Activated CD8-positive, alpha-beta T cell treated with anti-CD3 and anti-CD28 coated beads, Interleukin-2, amount 10 ng/mL, durations not matched to agents 7 days and 5 days (primary cell): ENCODE data around the gene PIEZO2. TPM values are rescaled to one million over a fixed set of nuclear protein-coding genes. Genes with fewer than 3 reads are reported as not detected.
"Not testable (repeated sequence)": the region's sequence is repeated elsewhere in the genome, so short reads cannot be mapped to it uniquely, and the experiment has no call there.

Experiments
- ATAC-seq: fragments of 150-1000 bp; cut with Tn5 transposase; one replicate; pipeline ENCODE4 v1.10.0; 2021; ENCODE audit warnings: moderate library complexity
- CTCF ChIA-PET: fragments of 350-600 bp; sonication (Branson Sonifier 250); formaldehyde crosslinking; loops from one replicate; lab custom pipeline; 2021; ENCODE audit warnings: antibody characterized with exemption; lab: Charles Lee
- POLR2A ChIA-PET: fragments of 350-600 bp; sonication (Branson Sonifier 250); formaldehyde crosslinking; loops from one replicate; lab custom pipeline; 2021; ENCODE audit warnings: antibody characterized with exemption; lab: Charles Lee
- DNase-seq: peaks from one replicate; pipeline ENCODE4 v3.0.0-alpha.2; 2020
- H3K27ac Mint-ChIP-seq: one replicate; pipeline ENCODE4 v1.8.0; 2021; ENCODE audit warnings: mild to moderate bottlenecking, mixed read lengths
- H3K27me3 Mint-ChIP-seq: one replicate; pipeline ENCODE4 v1.8.0; 2021; ENCODE audit warnings: low read depth, mixed read lengths
- H3K36me3 Mint-ChIP-seq: one replicate; pipeline ENCODE4 v1.8.0; 2021; ENCODE audit warnings: low read depth, mixed read lengths
- H3K4me1 Mint-ChIP-seq: one replicate; pipeline ENCODE4 v1.8.0; 2021; ENCODE audit warnings: low read depth, mixed read lengths
- H3K4me3 Mint-ChIP-seq: one replicate; pipeline ENCODE4 v1.8.0; 2021; ENCODE audit warnings: mild to moderate bottlenecking, mixed read lengths
- H3K9me3 Mint-ChIP-seq: one replicate; pipeline ENCODE4 v1.8.0; 2022; ENCODE audit warnings: mixed read lengths; ENCODE audit not compliant: insufficient read depth
- total RNA-seq, 2 experiments: library from RNA; stranded (reverse); gene quantifications; one replicate each; pipeline ENCODE4 v1.2.3, GENCODE V29; 2021

PIEZO2 gene
- not detected for total RNA-seq

GRCh38 chr18:11149441-11150270, at the start of gene PIEZO2:
TSS of gene PIEZO2 (minus strand) at chr18:11149569. CDS start at chr18:11148588, 981 bp downstream.
- Mint-ChIP-seq H3K27ac (no peak within 1 kb of the TSS), H3K27me3 (peaks cover 36% of the 10 kb centered on the region), H3K36me3 (peaks cover 2% of the 10 kb centered on the region), H3K4me3 (no peak within 1 kb of the TSS), H3K4me1 (no peaks in the 10 kb centered on the region), H3K9me3 (no peaks in the 10 kb centered on the region)
- ATAC-seq (no peak), DNase-seq (no peak)
- POLR2A ChIA-PET, result no interaction called here
- CTCF ChIA-PET, result interaction anchor here (1.3 kb wide), 1 partner anchor 298 kb away, joined by 3 read pairs; no protein-coding TSS in a partner anchor

GRCh38 chr18:11183637-11184036, 34.3 kb upstream of the PIEZO2 start:
- Mint-ChIP-seq H3K36me3 (no peaks in the 10 kb centered on the region), H3K27ac (no peak overlapping the region), H3K27me3 (no peaks in the 10 kb centered on the region), H3K4me3 (no peak overlapping the region), H3K9me3 (no peaks in the 10 kb centered on the region), H3K4me1 (no peaks in the 10 kb centered on the region)
- CTCF ChIA-PET, result no interaction called here
- DNase-seq (no peak), ATAC-seq (no peak)
- POLR2A ChIA-PET, result no interaction called here

GRCh38 chr18:11181629-11182028, 32.3 kb upstream of the PIEZO2 start:
- H3K27me3 Mint-ChIP-seq, POLR2A ChIA-PET, CTCF ChIA-PET, H3K9me3 Mint-ChIP-seq, ATAC-seq, H3K4me3 Mint-ChIP-seq, DNase-seq, H3K36me3 Mint-ChIP-seq, H3K27ac Mint-ChIP-seq, H3K4me1 Mint-ChIP-seq: not testable (repeated sequence)

GRCh38 chr18:11179959-11180519, 30.7 kb upstream of the PIEZO2 start:
- DNase-seq (no peak), ATAC-seq (no peak)
- ChIA-PET POLR2A (no interaction called here), CTCF (no interaction called here)
- Mint-ChIP-seq H3K9me3 (no peaks in the 10 kb centered on the region), H3K27ac (no peak overlapping the region), H3K4me1 (no peaks in the 10 kb centered on the region), H3K36me3 (no peaks in the 10 kb centered on the region), H3K27me3 (no peaks in the 10 kb centered on the region), H3K4me3 (no peak overlapping the region)

GRCh38 chr18:11178951-11179549, 29.7 kb upstream of the PIEZO2 start:
- no peak overlapping the region for H3K27ac Mint-ChIP-seq
- DNase-seq (no peak), ATAC-seq (no peak)
- no peaks in the 10 kb centered on the region for H3K4me1 Mint-ChIP-seq
- no peak overlapping the region for H3K4me3 Mint-ChIP-seq
- CTCF ChIA-PET, result no interaction called here
- H3K9me3 Mint-ChIP-seq, result no peaks in the 10 kb centered on the region
- H3K36me3 Mint-ChIP-seq, result no peaks in the 10 kb centered on the region
- no peaks in the 10 kb centered on the region for H3K27me3 Mint-ChIP-seq
- POLR2A ChIA-PET, result no interaction called here

- POLR2A ChIA-PET, result no interaction called here
- Mint-ChIP-seq H3K4me1 (no peaks in the 10 kb centered on the region), H3K27me3 (no peaks in the 10 kb centered on the region)
These were observed 28.0 kb upstream of the PIEZO2 start for GRCh38 chr18:11177382-11177781.

GRCh38 chr18:11176481-11176881, 27.1 kb upstream of the PIEZO2 start:
- Mint-ChIP-seq H3K36me3 (no peaks in the 10 kb centered on the region), H3K4me3 (no peak overlapping the region), H3K9me3 (no peaks in the 10 kb centered on the region), H3K27me3 (no peaks in the 10 kb centered on the region), H3K27ac (no peak overlapping the region), H3K4me1 (no peaks in the 10 kb centered on the region)
- DNase-seq (no peak), ATAC-seq (no peak)
- CTCF ChIA-PET, result no interaction called here
- POLR2A ChIA-PET, result no interaction called here

More at GRCh38 chr18:11177382-11177781, 28.0 kb upstream of the PIEZO2 start:
- Mint-ChIP-seq H3K27ac (no peak overlapping the region), H3K4me3 (no peak overlapping the region), H3K9me3 (no peaks in the 10 kb centered on the region), H3K36me3 (no peaks in the 10 kb centered on the region)
- DNase-seq, result no peak
- ATAC-seq, result no peak
- CTCF ChIA-PET, result no interaction called here

GRCh38 chr18:11175266-11175979, 26.1 kb upstream of the PIEZO2 start:
- H3K9me3 Mint-ChIP-seq, result no peaks in the 10 kb centered on the region
- ChIA-PET CTCF (no interaction called here), POLR2A (no interaction called here)
- H3K4me1 Mint-ChIP-seq, result no peaks in the 10 kb centered on the region
- H3K27me3 Mint-ChIP-seq, result peaks cover 2% of the 10 kb centered on the region
- H3K4me3 Mint-ChIP-seq, result no peak overlapping the region
- H3K36me3 Mint-ChIP-seq, result no peaks in the 10 kb centered on the region
- no peak for ATAC-seq
- H3K27ac Mint-ChIP-seq, result no peak overlapping the region
- DNase-seq, result no peak

- H3K9me3 Mint-ChIP-seq, POLR2A ChIA-PET, H3K4me1 Mint-ChIP-seq, H3K27me3 Mint-ChIP-seq, H3K27ac Mint-ChIP-seq, H3K36me3 Mint-ChIP-seq, ATAC-seq, CTCF ChIA-PET, DNase-seq, H3K4me3 Mint-ChIP-seq: not testable (repeated sequence)
These were observed 24.8 kb upstream of the PIEZO2 start for GRCh38 chr18:11174179-11174578.

GRCh38 chr18:11167778-11168177, 18.4 kb upstream of the PIEZO2 start:
- Mint-ChIP-seq H3K4me3 (no peak overlapping the region), H3K27ac (no peak overlapping the region), H3K36me3 (no peaks in the 10 kb centered on the region), H3K9me3 (no peaks in the 10 kb centered on the region), H3K27me3 (peaks cover 2% of the 10 kb centered on the region), H3K4me1 (no peaks in the 10 kb centered on the region)
- POLR2A ChIA-PET, result no interaction called here
- DNase-seq (no peak), ATAC-seq (no peak)
- CTCF ChIA-PET, result no interaction called here

GRCh38 chr18:11165952-11166351, 16.6 kb upstream of the PIEZO2 start:
- H3K9me3 Mint-ChIP-seq, result no peaks in the 10 kb centered on the region
- ATAC-seq (no peak), DNase-seq (no peak)
- H3K36me3 Mint-ChIP-seq, result no peaks in the 10 kb centered on the region
- CTCF ChIA-PET, result no interaction called here
- H3K4me1 Mint-ChIP-seq, result no peaks in the 10 kb centered on the region
- no peak overlapping the region for H3K4me3 Mint-ChIP-seq
- POLR2A ChIA-PET, result no interaction called here
- H3K27me3 Mint-ChIP-seq, result no peaks in the 10 kb centered on the region
- no peak overlapping the region for H3K27ac Mint-ChIP-seq

GRCh38 chr18:11165138-11165537, 15.8 kb upstream of the PIEZO2 start:
- H3K4me1 Mint-ChIP-seq, result no peaks in the 10 kb centered on the region
- H3K9me3 Mint-ChIP-seq, result no peaks in the 10 kb centered on the region
- no peak for ATAC-seq
- ChIA-PET CTCF (no interaction called here), POLR2A (no interaction called here)
- no peak for DNase-seq
- no peak overlapping the region for H3K27ac Mint-ChIP-seq
- no peaks in the 10 kb centered on the region for H3K27me3 Mint-ChIP-seq
- H3K36me3 Mint-ChIP-seq, result no peaks in the 10 kb centered on the region
- no peak overlapping the region for H3K4me3 Mint-ChIP-seq
